A549 (cell line): ENCODE data around the gene IRF5. TPM values are rescaled to one million over a fixed set of nuclear protein-coding genes. Genes with fewer than 3 reads are reported as not detected.

Experiments used
- ATAC-seq, 2 experiments: fragments of 200-7000 bp in 1 of 2; fragments of >200 bp in 1 of 2; cut with Nextera tagmentation in 1 of 2; cut with Tn5 transposase in 1 of 2; 3 replicates each; pipeline versions ENCODE4 v1.8.0 to v1.9.1; 2018 to 2020; ENCODE audit warnings: mild to moderate bottlenecking in 1 of 2, moderate library complexity in 1 of 2
- CTCF ChIA-PET: fragments of 300-600 bp; sonication (Branson Sonifier 250); formaldehyde crosslinking; extraction: SDS; loops from one replicate; lab custom pipeline; 2021; ENCODE audit warnings: antibody characterized with exemption, inconsistent platforms; lab: Yijun Ruan, JAX
- POLR2A ChIA-PET: fragments of 350-600 bp; formaldehyde crosslinking; extraction: SDS; loops from one replicate; lab custom pipeline; 2021; ENCODE audit warnings: antibody characterized with exemption, inconsistent platforms; lab: Yijun Ruan, JAX
- DNase-seq, 2 experiments: peaks; one replicate each; pipeline versions ENCODE4 v3.0.0 to v3.0.0-alpha.2; 2011 to 2016; ENCODE audit warnings: low read depth in 1 of 2, low spot score in 1 of 2
- FAIRE-seq: peaks from 2 replicates; lab custom pipeline; 2011; peaks lifted over from hg19 to GRCh38; lab: Jason Lieb, UNC
- H3K27ac ChIP-seq, 2 experiments: fragments of >200 bp; sonication (Bioruptor Twin); formaldehyde crosslinking; 3 replicates each; pipeline ENCODE4 v1.5.1; 2016 to 2017
- H3K4me1 ChIP-seq: fragments of >200 bp; sonication (Bioruptor Twin); formaldehyde crosslinking; 3 replicates; pipeline ENCODE4 v1.6.1; 2016
- H3K4me2 ChIP-seq: fragments of >200 bp; sonication (Bioruptor Twin); formaldehyde crosslinking; 3 replicates; pipeline ENCODE4 v1.6.1; 2016
- H3K4me3 ChIP-seq: fragments of >200 bp; sonication (Bioruptor Twin); formaldehyde crosslinking; 3 replicates; pipeline ENCODE4 v1.5.1; 2016
- H3K9me3 ChIP-seq: fragments of >200 bp; sonication (Bioruptor Twin); formaldehyde crosslinking; 3 replicates; pipeline ENCODE4 v1.6.1; 2016
- BHLHE40 ChIP-seq: IDR thresholded peaks from 2 replicates; pipeline ENCODE4 v1.6.1; 2012; ENCODE audit warnings: low read depth, low read length, inconsistent platforms
- CBX2 ChIP-seq: fragments of 200-600 bp; sonication (generic); IDR thresholded peaks from 2 replicates; pipeline ENCODE4 v1.6.1; 2016; ENCODE audit warnings: low read depth, mild to moderate bottlenecking, borderline replicate concordance
- CHD2 ChIP-seq: fragments of 150-350 bp; IDR thresholded peaks from 2 replicates; pipeline ENCODE4 v1.6.1; 2014; ENCODE audit warnings: low read length; ENCODE audit not compliant: partially characterized antibody
- CHD4 ChIP-seq: fragments of 200-600 bp; sonication (generic); IDR thresholded peaks from 2 replicates; pipeline ENCODE4 v1.6.1; 2016; ENCODE audit warnings: antibody characterized with exemption, mild to moderate bottlenecking, borderline replicate concordance
- E2F6 ChIP-seq: IDR thresholded peaks from 2 replicates; pipeline ENCODE4 v1.6.1; 2012; ENCODE audit warnings: low read depth, borderline replicate concordance
- EHMT2 ChIP-seq: fragments of 200-600 bp; sonication (generic); IDR thresholded peaks from 2 replicates; pipeline ENCODE4 v1.6.1; 2016; ENCODE audit warnings: antibody characterized with exemption, low read depth, mild to moderate bottlenecking, moderate library complexity
- EP300 ChIP-seq, 2 experiments: fragments of >200 bp; sonication (Bioruptor Twin); formaldehyde crosslinking; IDR thresholded peaks; 2 replicates in 1 of 2; 3 replicates in 1 of 2; pipeline ENCODE4 v1.6.1; 2016 to 2017
- ESRRA ChIP-seq: fragments of 150-350 bp; IDR thresholded peaks from 2 replicates; pipeline ENCODE4 v1.6.1; 2014; ENCODE audit warnings: mild to moderate bottlenecking, low read length, borderline replicate concordance
- FOXS1 ChIP-seq: fragments of 250-450 bp; sonication (Bioruptor Pico); IDR thresholded peaks from 2 replicates; pipeline ENCODE4 v1.5.0; 2020; ENCODE audit warnings: mild to moderate bottlenecking, moderate library complexity
- HEYL ChIP-seq: fragments of 250-450 bp; sonication (Bioruptor Pico); IDR thresholded peaks from 2 replicates; pipeline ENCODE4 v1.8.0; 2021; ENCODE audit warnings: mild to moderate bottlenecking, moderate library complexity
- HMGXB4 ChIP-seq: fragments of 250-450 bp; sonication (Bioruptor Pico); IDR thresholded peaks from 2 replicates; pipeline ENCODE4 v1.5.0; 2021; ENCODE audit warnings: mild to moderate bottlenecking, moderate library complexity, borderline replicate concordance
- HOXA7 ChIP-seq: fragments of 250-450 bp; sonication (Bioruptor Pico); IDR thresholded peaks from 2 replicates; pipeline ENCODE4 v1.5.0; 2020; ENCODE audit warnings: mild to moderate bottlenecking, moderate library complexity
- JUN ChIP-seq, 2 experiments: fragments of >200 bp; sonication (Bioruptor Twin); formaldehyde crosslinking; IDR thresholded peaks; 2 replicates in 1 of 2; 3 replicates in 1 of 2; pipeline ENCODE4 v1.6.1; 2016 to 2017
- KDM1A ChIP-seq: fragments of 200-600 bp; sonication (generic); IDR thresholded peaks from 2 replicates; pipeline ENCODE4 v1.6.1; 2016; ENCODE audit warnings: low read depth, mild to moderate bottlenecking
- MAZ ChIP-seq: fragments of 150-350 bp; IDR thresholded peaks from 2 replicates; pipeline ENCODE4 v1.6.1; 2014; ENCODE audit warnings: antibody characterized with exemption, low read depth, low read length, borderline replicate concordance
- MYC ChIP-seq: IDR thresholded peaks from 2 replicates; pipeline ENCODE4 v1.6.1; 2012; ENCODE audit warnings: mild to moderate bottlenecking, inconsistent platforms, low read length, improper control_type of control experiment, borderline replicate concordance
- NFE2L2 ChIP-seq: fragments of 150-350 bp; conservative IDR thresholded peaks from 2 replicates; pipeline ENCODE4 v1.6.1; 2014; ENCODE audit warnings: low read length
- NPAS2 ChIP-seq: fragments of 250-450 bp; sonication (Bioruptor Pico); IDR thresholded peaks from 2 replicates; pipeline ENCODE4 v1.8.0; 2022; ENCODE audit warnings: mild to moderate bottlenecking, moderate library complexity, borderline replicate concordance
- PHF8 ChIP-seq: fragments of 200-600 bp; sonication (generic); IDR thresholded peaks from 2 replicates; pipeline ENCODE4 v1.6.1; 2016; ENCODE audit warnings: low read depth, mild to moderate bottlenecking, antibody characterized with exemption, moderate library complexity, borderline replicate concordance
- RARB ChIP-seq: fragments of 250-450 bp; sonication (Bioruptor Pico); IDR thresholded peaks from 2 replicates; pipeline ENCODE4 v1.8.0; 2021; ENCODE audit warnings: mild to moderate bottlenecking, moderate library complexity
- REST ChIP-seq: fragments of 200-600 bp; sonication (generic); IDR thresholded peaks from 2 replicates; pipeline ENCODE4 v1.6.1; 2016; ENCODE audit warnings: antibody characterized with exemption, mild to moderate bottlenecking, moderate library complexity
- RFX5 ChIP-seq: fragments of 450-650 bp; IDR thresholded peaks from 2 replicates; pipeline ENCODE4 v1.7.1; 2014; ENCODE audit warnings: antibody characterized with exemption, mild to moderate bottlenecking, moderate library complexity
- SMC3 ChIP-seq: fragments of >200 bp; sonication (Bioruptor Twin); formaldehyde crosslinking; IDR thresholded peaks from 3 replicates; pipeline ENCODE4 v1.6.1; 2018; ENCODE audit warnings: inconsistent platforms
- TP53 ChIP-seq: fragments of 250-450 bp; sonication (Bioruptor Pico); IDR thresholded peaks from 2 replicates; pipeline ENCODE4 v1.5.0; 2021; ENCODE audit warnings: mild to moderate bottlenecking, moderate library complexity
- USF2 ChIP-seq: fragments of 450-650 bp; IDR thresholded peaks from 2 replicates; pipeline ENCODE4 v1.6.1; 2014; ENCODE audit warnings: antibody characterized with exemption
- ZC3H11A ChIP-seq: fragments of 450-650 bp; IDR thresholded peaks from 2 replicates; pipeline ENCODE4 v1.6.1; 2014; ENCODE audit warnings: antibody characterized with exemption, mild to moderate bottlenecking
- ZSCAN20 ChIP-seq: fragments of 250-450 bp; sonication (Bioruptor Pico); IDR thresholded peaks from 2 replicates; pipeline ENCODE4 v1.8.0; 2022; ENCODE audit warnings: mild to moderate bottlenecking, moderate library complexity
- WGBS: methylation state at CpG from one replicate; pipeline ENCODE4 v1.1.6; 2017; ENCODE audit errors: missing lambda C conversion rate; 5-methylcytosine and 5-hydroxymethylcytosine counted together
- polyA plus RNA-seq, 4 experiments: library from polyadenylated mRNA; depleted of rRNA in 3 of 4; stranded (reverse); fragments of >200 nt; fragmentation: RNase III in 1 of 4; extraction: RNeasy Plus Mini Kit Qiagen cat#74134 plus additional on column Dnase treatment in 1 of 4; gene quantifications; 2 replicates in 3 of 4; 3 replicates in 1 of 4; pipeline ENCODE4 v1.2.3, GENCODE V29; 2011 to 2017

The IRF5 gene
- polyA plus RNA-seq, 2 of the 4 experiments (the other 2 are of a cell fraction): 5.5 to 8.7 TPM

DNA sequence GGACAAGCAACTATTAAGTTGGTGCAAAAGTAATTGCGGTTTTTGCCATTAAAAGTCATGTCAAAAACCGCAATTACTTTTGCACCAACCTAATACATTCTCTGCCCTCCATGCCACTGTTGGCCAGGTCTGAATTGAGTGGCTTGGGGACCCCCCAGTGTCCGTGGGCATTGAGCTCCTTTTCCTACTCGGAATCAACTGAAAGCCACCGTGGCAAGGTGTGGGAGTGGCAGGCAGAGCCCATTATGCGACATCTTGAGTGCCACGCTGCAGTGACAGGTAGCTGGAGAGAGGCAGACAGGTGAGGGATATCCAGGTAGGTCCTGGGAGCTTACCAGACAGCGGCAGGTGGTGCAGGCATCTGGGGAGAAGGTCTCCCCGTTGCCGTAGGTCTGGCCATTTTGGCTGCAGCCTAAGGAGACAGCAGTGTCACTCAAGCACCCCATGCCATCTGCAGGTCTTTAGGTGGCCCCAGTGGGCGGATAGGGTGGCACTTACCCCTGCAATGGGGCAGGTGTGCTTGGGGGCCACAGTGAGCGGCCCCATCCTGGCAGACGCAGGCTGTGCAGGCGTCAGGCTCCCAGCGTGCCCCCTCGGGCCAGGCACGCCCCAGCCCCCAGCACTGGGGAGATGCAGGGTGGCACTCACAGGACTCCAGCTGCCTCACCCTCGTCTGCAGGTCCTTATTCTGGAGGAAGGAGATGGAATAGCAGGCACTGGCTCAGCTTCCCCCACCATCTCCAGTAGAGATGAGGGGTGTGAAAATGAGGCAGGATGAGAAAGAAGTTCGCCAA, 30.8 kb upstream of the IRF5 start (continued):
- TF ChIP-seq HEYL (no peak), USF2 (no peak), RFX5 (no peak), BHLHE40 (no peak), PHF8 (no peak), FOXS1 (CRISPR knock-in tag) (no peak), CHD2 (no peak), JUN (IDR thresholded peaks at IDR 0.05) (no peak), REST (no peak), HOXA7 (no peak)

DNA sequence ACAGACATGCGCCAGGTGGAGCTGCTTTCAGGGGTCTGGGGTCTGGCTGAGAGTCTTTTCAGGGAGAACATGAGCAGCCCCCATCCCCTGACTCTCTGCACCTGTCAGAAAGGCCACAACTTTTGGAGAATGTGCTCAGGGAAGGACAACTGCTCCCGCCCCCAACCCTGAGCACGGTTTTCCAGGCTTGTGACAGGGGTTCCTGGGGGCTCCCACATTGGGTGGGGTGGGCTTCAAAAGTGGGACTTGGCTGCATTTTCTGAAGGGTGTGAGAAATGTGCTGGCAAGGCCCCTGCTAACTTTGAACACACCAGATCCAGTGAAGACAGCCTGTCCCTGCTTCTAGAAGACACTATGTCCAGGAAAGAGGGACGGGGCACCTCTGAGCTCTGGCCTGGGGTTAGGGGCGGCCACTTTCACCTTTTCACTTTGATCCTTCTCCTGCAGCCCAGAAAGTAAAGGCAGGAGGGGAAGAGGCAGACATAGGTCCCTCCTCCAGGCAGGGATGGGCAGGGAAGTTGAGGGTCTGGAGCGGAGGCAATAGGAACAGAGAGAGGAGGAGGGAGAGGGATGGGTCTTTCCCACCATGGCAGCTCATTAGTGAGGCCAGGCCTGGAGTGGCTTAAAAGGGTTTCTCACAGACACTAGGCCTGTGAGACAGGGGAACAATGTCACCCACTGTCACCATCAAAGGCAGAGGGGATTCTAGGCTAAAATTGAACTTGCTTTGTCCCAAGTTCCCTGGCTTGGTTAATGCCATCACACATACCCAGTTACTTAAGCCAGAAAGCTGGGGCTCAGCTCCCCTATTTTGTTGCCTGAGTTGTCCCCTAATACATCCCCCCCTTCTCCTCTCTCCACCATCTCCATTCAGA, 28.7 kb upstream of the IRF5 start:
- no peak for DNase-seq
- no peak for FAIRE-seq
- CTCF ChIA-PET: interaction anchor here (0.6 to 4.6 kb wide), 3 partner anchors 26 to 248 kb away, joined by 3 to 27 read pairs (median 3); no protein-coding TSS in a partner anchor

More for the DNA sequence above, 28.7 kb upstream of the IRF5 start:
- H3K4me1 ChIP-seq: peaks cover 5% of the 10 kb centered on the region; the same call in 1 of the 3 replicates
- no peak for ATAC-seq
- no peak overlapping the region for H3K27ac ChIP-seq
- 58% methylated on average over 5 of the region's 6 CpGs for WGBS
- H3K4me3 ChIP-seq: no peak overlapping the region
- no peaks in the 10 kb centered on the region for H3K9me3 ChIP-seq
- POLR2A ChIA-PET: no interaction called here
- no peak overlapping the region for H3K4me2 ChIP-seq
- TF ChIP-seq NPAS2 (no peak), ZSCAN20 (CRISPR knock-in tag) (no peak), RARB (CRISPR knock-in tag) (no peak), E2F6 (no peak), MYC (no peak), HOXA7 (no peak), CHD4 (no peak), SMC3 (no peak), EP300 (IDR thresholded peaks at IDR 0.05) (no peak), HEYL (no peak), HMGXB4 (CRISPR knock-in tag) (no peak), CBX2 (no peak), TP53 (CRISPR knock-in tag) (no peak), FOXS1 (CRISPR knock-in tag) (no peak), KDM1A (no peak), NFE2L2 (no peak), MAZ (no peak), ZC3H11A (no peak), ESRRA (no peak), EHMT2 (no peak)
- TF ChIP-seq, all 56 proteins: peak for 0
